Activated CD8-positive, alpha-beta memory T cell treated with anti-CD3 and anti-CD28 coated beads for 36 hours (primary cell): Measurements from ENCODE around the gene PTPRM. TPM values are rescaled to one million over a fixed set of nuclear protein-coding genes. Genes with fewer than 3 reads are reported as not detected.

Experiments
- CTCF ChIA-PET: fragments of 350-600 bp; sonication (Branson Sonifier 250); formaldehyde crosslinking; loops from one replicate; lab custom pipeline; 2021; ENCODE audit warnings: antibody characterized with exemption; lab: Charles Lee
- POLR2A ChIA-PET: fragments of 350-600 bp; sonication (Branson Sonifier 250); formaldehyde crosslinking; loops from one replicate; lab custom pipeline; 2021; ENCODE audit warnings: antibody characterized with exemption; lab: Charles Lee
- total RNA-seq, 2 experiments: library from RNA; stranded (reverse); gene quantifications; one replicate each; pipeline ENCODE4 v1.2.3, GENCODE V29; 2021

PTPRM gene
- 1 to 10 TPM; 3.5 to 4.1 TPM for total RNA-seq

DNA sequence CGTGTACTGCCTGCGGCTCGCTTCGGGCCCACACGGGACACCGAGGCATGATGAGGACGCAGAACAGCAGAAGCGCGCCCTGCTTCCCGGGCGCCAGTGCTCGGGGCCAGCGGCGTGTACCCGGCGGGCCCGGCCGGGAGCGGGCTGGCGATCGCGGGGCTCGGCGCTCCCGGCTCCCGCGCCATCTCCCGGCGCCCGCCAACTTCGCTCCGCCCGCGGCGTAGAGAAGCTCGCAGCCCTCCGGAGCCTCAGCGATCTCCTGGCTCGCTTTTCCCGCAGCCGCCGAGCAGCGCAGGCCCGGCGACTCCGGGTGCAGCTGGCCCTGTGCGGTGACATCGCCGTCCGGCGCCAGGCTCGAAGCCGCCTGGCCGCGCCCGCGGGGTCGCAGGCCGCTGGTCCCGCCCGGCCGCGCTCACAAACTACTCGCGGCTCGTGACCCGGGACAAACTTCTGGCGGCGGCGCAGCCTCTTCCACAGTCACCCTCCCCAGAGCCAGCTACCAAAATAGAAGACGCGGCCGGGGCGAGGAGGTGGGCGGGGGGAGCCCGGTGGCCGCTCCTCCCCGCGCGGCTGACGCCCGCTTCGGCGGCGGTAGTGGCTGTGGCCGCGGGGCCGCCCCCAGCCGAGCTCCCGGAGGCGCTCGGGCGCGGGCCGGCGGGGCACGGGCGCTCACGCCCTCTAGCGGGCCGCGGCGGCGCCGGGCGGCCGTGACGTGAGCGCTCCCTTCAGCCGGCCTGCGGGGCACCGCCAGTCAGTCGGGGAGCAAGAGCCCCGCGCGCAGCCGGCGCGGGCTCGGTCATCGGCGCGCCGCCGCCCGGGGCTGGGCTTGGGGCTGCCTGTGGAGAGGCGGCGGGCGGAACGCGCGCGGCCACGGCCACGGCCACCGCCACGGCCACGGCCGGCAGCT lies at the start of gene PTPRM:
Gene PTPRM (plus strand): TSS at position 750 of the 907 bp plus-strand sequence. CDS start 503 bp downstream, outside the sequence.
- CTCF ChIA-PET: interaction anchor here (0.7 to 1.2 kb wide), 2 partner anchors 10 to 11 kb away, joined by 3 to 4 read pairs; no protein-coding TSS in a partner anchor
- POLR2A ChIA-PET: no interaction called here

- ChIA-PET POLR2A (no interaction called here), CTCF (no interaction called here)
Observed at GRCh38 chr18:7517852-7518251, 49.3 kb upstream of the PTPRM start.

DNA sequence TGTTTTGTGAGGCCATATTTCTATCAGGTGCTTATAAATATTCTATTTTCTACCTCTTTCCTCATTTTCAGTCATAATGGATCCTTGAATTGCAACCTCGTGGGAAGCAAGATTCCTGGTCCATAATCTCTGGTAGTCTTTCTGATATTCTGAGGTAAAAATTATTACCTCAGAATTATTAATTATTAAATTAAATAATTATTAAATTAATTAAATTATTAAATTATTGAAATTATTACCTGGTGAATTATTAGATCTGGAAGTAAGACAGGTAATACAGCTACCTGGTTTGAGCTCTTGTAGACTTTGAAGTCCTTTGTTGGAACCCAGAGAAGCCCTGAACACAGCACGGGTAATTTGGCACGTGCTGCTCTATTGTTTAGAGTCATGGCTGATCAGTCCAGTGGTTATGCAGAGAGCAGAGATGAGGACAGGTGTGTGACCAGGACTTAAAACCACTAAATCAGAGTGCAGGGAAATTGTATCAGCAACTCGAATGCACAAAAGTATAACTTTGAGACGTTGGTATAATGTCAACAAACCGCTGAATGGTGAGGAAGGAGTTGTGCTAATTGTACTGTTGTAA lies 46.8 kb upstream of the PTPRM start:
- ChIA-PET CTCF (no interaction called here), POLR2A (no interaction called here)

GRCh38 chr18:7521226-7521856 lies 45.8 kb upstream of the PTPRM start:
- ChIA-PET CTCF (no interaction called here), POLR2A (no interaction called here)

GRCh38 chr18:7523772-7524171 lies 43.3 kb upstream of the PTPRM start:
- CTCF ChIA-PET: no interaction called here
- POLR2A ChIA-PET: no interaction called here

DNA sequence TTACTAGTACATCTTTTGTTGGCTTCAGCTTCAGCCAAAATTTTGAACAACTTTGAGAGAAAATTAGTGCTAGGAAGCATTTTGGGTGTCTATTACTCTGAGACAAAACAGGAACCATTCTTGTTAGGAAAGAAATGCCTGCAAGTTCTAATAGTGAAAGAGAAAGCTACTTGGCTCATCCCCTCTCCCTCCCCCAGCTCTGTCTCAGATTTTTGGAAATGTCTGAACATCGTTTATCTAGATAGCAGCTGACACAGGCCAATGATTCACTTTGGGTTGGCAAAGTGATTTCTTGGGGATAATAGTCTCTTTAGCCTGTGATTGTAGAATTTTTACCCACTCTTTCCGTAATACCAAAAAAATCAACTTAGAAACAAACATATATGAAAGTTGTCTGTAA lies 42.3 kb upstream of the PTPRM start:
- ChIA-PET POLR2A (no interaction called here), CTCF (no interaction called here)

GRCh38 chr18:7532942-7533341 lies 34.2 kb upstream of the PTPRM start:
- POLR2A ChIA-PET: no interaction called here
- CTCF ChIA-PET: no interaction called here

- ChIA-PET CTCF (no interaction called here), POLR2A (no interaction called here)
Observed at GRCh38 chr18:7535436-7536205, 31.5 kb upstream of the PTPRM start.

GRCh38 chr18:7537145-7537544 lies 30.0 kb upstream of the PTPRM start:
- CTCF ChIA-PET: no interaction called here
- POLR2A ChIA-PET: no interaction called here

GRCh38 chr18:7541835-7542234 lies 25.3 kb upstream of the PTPRM start:
- CTCF ChIA-PET: no interaction called here
- POLR2A ChIA-PET: no interaction called here

DNA sequence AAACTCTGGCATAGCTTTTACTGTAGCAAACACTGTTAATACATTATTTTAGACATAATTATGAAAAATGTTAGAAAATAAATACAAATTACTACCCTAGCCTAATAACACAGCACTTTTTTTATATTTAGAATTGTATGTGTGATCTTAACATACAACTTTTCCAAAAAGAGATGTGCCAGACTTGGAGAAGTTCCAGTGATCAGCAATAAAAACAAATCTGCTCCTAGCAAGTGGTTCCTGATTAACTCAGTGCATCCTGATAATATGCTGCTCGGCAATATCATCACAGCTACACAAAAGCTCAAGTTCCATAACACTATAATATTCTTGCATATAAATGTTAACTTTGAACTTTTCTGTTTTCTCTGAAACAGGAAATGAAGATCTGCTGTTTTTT lies 22.4 kb upstream of the PTPRM start:
- CTCF ChIA-PET: no interaction called here

DNA sequence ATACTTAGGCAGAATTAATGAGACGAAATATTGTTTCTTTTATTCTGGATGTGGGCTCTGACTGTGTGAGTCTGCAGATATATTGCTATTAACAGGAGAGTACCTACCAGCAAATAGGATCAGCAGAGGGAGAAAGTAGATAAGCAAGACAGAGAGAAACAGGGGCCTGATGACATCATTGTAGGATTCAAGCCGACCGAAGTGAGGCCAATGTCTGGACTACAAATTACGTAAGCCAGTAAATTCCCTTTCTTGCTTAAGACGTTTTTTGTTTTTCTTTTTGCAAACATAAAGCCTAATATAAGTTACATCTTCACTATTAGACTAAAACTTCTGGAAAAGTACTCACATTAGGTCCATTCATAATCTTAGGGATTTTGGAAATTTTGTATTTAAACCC lies 21.4 kb upstream of the PTPRM start:
- ChIA-PET CTCF (no interaction called here), POLR2A (no interaction called here)

More for the DNA sequence above, 22.4 kb upstream of the PTPRM start:
- POLR2A ChIA-PET: no interaction called here

GRCh38 chr18:7548221-7548620 lies 18.9 kb upstream of the PTPRM start:
- ChIA-PET POLR2A (no interaction called here), CTCF (no interaction called here)

- ChIA-PET POLR2A (no interaction called here), CTCF (no interaction called here)
Observed at GRCh38 chr18:7548721-7549120, 18.4 kb upstream of the PTPRM start.

- CTCF ChIA-PET: interaction anchor here (1.4 kb wide), 1 partner anchor 10 kb away, joined by 3 read pairs; no protein-coding TSS in a partner anchor
- POLR2A ChIA-PET: no interaction called here
Observed at GRCh38 chr18:7557973-7558372, 9.1 kb upstream of the PTPRM start.

DNA sequence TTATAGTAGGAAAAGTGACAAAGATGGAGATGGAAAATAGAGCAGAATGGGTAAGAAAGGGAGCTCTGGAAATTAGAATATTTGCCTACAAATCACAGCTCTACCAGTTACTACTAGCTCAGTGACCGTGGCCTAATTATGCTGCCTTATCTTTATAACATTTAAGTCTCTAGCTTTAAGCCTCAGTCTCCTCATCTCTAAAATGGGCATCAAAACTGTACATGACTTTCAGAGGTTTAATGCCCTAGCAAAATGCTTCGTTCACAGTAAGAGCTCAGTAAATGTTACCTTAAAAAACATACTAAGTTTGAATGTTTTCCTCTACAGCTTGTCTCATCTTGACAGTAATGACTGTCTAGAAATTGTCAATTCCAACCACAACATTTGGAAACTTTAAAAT lies 8.3 kb upstream of the PTPRM start:
- POLR2A ChIA-PET: no interaction called here
- CTCF ChIA-PET: no interaction called here

DNA sequence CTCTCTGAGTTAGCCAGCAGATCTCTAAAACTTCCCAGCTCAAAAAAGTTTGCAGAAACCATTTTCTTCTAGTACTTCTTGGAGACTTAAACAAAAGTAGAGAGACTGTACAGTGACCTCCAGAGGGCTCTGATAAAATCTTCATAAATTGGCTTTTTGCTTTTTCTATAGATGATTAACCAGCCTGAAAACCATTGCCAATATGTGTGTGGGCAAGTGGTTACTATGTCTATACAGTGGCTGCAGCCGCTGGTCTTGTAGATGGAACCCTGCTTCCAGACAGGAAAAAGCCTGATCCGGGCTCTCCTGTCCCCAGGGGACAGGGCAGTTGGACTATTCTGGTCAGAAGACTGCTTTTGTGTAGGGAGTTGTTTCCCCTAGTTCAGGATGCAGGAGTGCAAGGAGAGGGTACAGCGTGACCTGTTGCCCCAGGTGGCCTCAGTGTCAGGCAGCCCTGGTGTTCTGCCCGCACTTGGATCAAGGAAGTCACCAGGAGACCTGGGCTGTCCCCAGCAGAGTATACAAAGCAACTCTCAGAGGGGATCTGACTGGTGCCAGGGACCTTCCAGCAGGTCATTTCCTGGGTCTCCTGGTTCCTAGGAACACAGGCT lies 7.3 kb upstream of the PTPRM start:
- ChIA-PET POLR2A (no interaction called here), CTCF (no interaction called here)

GRCh38 chr18:7561909-7562460 lies 5.1 kb upstream of the PTPRM start:
- POLR2A ChIA-PET: no interaction called here
- CTCF ChIA-PET: interaction anchor here (0.5 kb wide), 1 partner anchor 36 kb away, joined by 4 read pairs; no protein-coding TSS in a partner anchor

GRCh38 chr18:7562491-7562890 lies 4.6 kb upstream of the PTPRM start:
- ChIA-PET POLR2A (no interaction called here), CTCF (no interaction called here)
